ENCODE data around the gene KRT17.
"Not testable (repeated sequence)": the region's sequence is repeated elsewhere in the genome, so short reads cannot be mapped to it uniquely, and the experiment has no call there.

Gene KRT17

GRCh38 chr17:41633556-41634199 lies 9.3 kb upstream of the KRT17 start:
- DNase-seq (ENCODE audit: low spot score) = no peak

GRCh38 chr17:41632482-41633105 lies 8.2 kb upstream of the KRT17 start:
- no peak for DNase-seq (ENCODE audit: low spot score)

GRCh38 chr17:41631898-41632285 lies 7.5 kb upstream of the KRT17 start:
- no peak for DNase-seq (ENCODE audit: low spot score)

- no peak for DNase-seq (ENCODE audit: low spot score)
These were observed 6.9 kb upstream of the KRT17 start for GRCh38 chr17:41631025-41631897.

- no peak for DNase-seq (ENCODE audit: low spot score)
These were observed 5.7 kb upstream of the KRT17 start for GRCh38 chr17:41629826-41630670.

- DNase-seq (ENCODE audit: low spot score) = no peak
These were observed 4.9 kb upstream of the KRT17 start for GRCh38 chr17:41629316-41629715.

- DNase-seq (ENCODE audit: low spot score) = not testable (repeated sequence)
These were observed 4.4 kb upstream of the KRT17 start for GRCh38 chr17:41628621-41629255.

- DNase-seq (ENCODE audit: low spot score) = not testable (repeated sequence)
These were observed 3.6 kb upstream of the KRT17 start for GRCh38 chr17:41628073-41628370.

- no peak for DNase-seq (ENCODE audit: low spot score)
These were observed 3.1 kb upstream of the KRT17 start for GRCh38 chr17:41627316-41628072.

GRCh38 chr17:41626914-41627295 lies 2.5 kb upstream of the KRT17 start:
- not testable (repeated sequence) for DNase-seq (ENCODE audit: low spot score)

GRCh38 chr17:41626028-41626913 lies 1.9 kb upstream of the KRT17 start:
- DNase-seq (ENCODE audit: low spot score) = not testable (repeated sequence)

- DNase-seq (ENCODE audit: low spot score) = no peak
These were observed 1.2 kb upstream of the KRT17 start for GRCh38 chr17:41625602-41626001.

- not testable (repeated sequence) for DNase-seq (ENCODE audit: low spot score)
These were observed 1.1 kb downstream of the KRT17 start for GRCh38 chr17:41623184-41623861.

- not testable (repeated sequence) for DNase-seq (ENCODE audit: low spot score)
These were observed 1.8 kb downstream of the KRT17 start for GRCh38 chr17:41622340-41623183.

- DNase-seq (ENCODE audit: low spot score) = no peak
These were observed 2.5 kb downstream of the KRT17 start for GRCh38 chr17:41621916-41622315.

GRCh38 chr17:41621435-41621817 lies 2.9 kb downstream of the KRT17 start:
- not testable (repeated sequence) for DNase-seq (ENCODE audit: low spot score)

- no peak for DNase-seq (ENCODE audit: low spot score)
These were observed 3.6 kb downstream of the KRT17 start for GRCh38 chr17:41620583-41621434.

Measured in RKO (cell line).